H9 (cell line): ENCODE results near the gene USB1. TPM values are rescaled to one million over a fixed set of nuclear protein-coding genes. Genes with fewer than 3 reads are reported as not detected.

Source experiments
- DNase-seq: peaks from one replicate; pipeline ENCODE4 v3.0.0-alpha.2; 2017
- H2AFZ ChIP-seq: one replicate; pipeline ENCODE4 v1.6.1; 2013; ENCODE audit warnings: mild to moderate bottlenecking, low read length, control low read depth, moderate library complexity
- H2AK5ac ChIP-seq: 2 replicates; pipeline ENCODE4 v1.6.1; 2013; ENCODE audit warnings: low read length, control low read depth, mixed read lengths; ENCODE audit not compliant: insufficient read length
- H2BK120ac ChIP-seq: one replicate; pipeline ENCODE4 v1.6.1; 2013; ENCODE audit warnings: low read depth, mild to moderate bottlenecking, low read length, control low read depth, inconsistent platforms; ENCODE audit not compliant: poor library complexity, severe bottlenecking
- H2BK12ac ChIP-seq: 2 replicates; pipeline ENCODE4 v1.6.1; 2013; ENCODE audit warnings: low read length, control low read depth, mixed read lengths, low read depth; ENCODE audit not compliant: insufficient read length
- H2BK15ac ChIP-seq: 2 replicates; pipeline ENCODE4 v1.6.1; 2013; ENCODE audit warnings: low read depth, low read length, control low read depth
- H2BK20ac ChIP-seq: one replicate; pipeline ENCODE4 v1.6.1; 2013; ENCODE audit warnings: low read depth, mild to moderate bottlenecking, low read length, control low read depth, inconsistent platforms; ENCODE audit not compliant: poor library complexity, severe bottlenecking
- H2BK5ac ChIP-seq: 2 replicates; pipeline ENCODE4 v1.6.1; 2013; ENCODE audit warnings: low read length, control low read depth, mixed read lengths; ENCODE audit not compliant: insufficient read length
- H3K14ac ChIP-seq: 2 replicates; pipeline ENCODE4 v1.6.1; 2013; ENCODE audit warnings: low read length, control low read depth; ENCODE audit not compliant: insufficient read depth
- H3K18ac ChIP-seq: 2 replicates; pipeline ENCODE4 v1.6.1; 2013; ENCODE audit warnings: low read depth, mild to moderate bottlenecking, mixed read lengths, low read length, control low read depth; ENCODE audit not compliant: insufficient read length
- H3K23ac ChIP-seq: 2 replicates; pipeline ENCODE4 v1.6.1; 2013; ENCODE audit warnings: low read length, control low read depth, mixed read lengths, low read depth; ENCODE audit not compliant: insufficient read length
- H3K23me2 ChIP-seq: 2 replicates; pipeline ENCODE4 v1.6.1; 2013; ENCODE audit warnings: low read depth, mild to moderate bottlenecking, mixed read lengths, low read length, control low read depth; ENCODE audit not compliant: insufficient read length, poor library complexity, severe bottlenecking
- H3K27ac ChIP-seq: 2 replicates; pipeline ENCODE4 v1.5.1; 2013; ENCODE audit warnings: low read length, control low read depth, mixed read lengths, low read depth; ENCODE audit not compliant: insufficient read length
- H3K27me3 ChIP-seq: 2 replicates; pipeline ENCODE4 v1.6.1; 2013; ENCODE audit warnings: low read length, control low read depth, inconsistent platforms; ENCODE audit not compliant: insufficient read depth
- H3K4ac ChIP-seq: 2 replicates; pipeline ENCODE4 v1.6.1; 2013; ENCODE audit warnings: low read depth, mild to moderate bottlenecking, control low read depth, inconsistent platforms, low read length, moderate library complexity
- H3K4me1 ChIP-seq: 2 replicates; pipeline ENCODE4 v1.6.1; 2013; ENCODE audit warnings: low read length, control low read depth, inconsistent platforms; ENCODE audit not compliant: insufficient read depth
- H3K4me2 ChIP-seq: 2 replicates; pipeline ENCODE4 v1.6.1; 2013; ENCODE audit warnings: low read length, control low read depth, mixed read lengths; ENCODE audit not compliant: insufficient read length, insufficient read depth
- H3K56ac ChIP-seq: 2 replicates; pipeline ENCODE4 v1.6.1; 2013; ENCODE audit warnings: low read depth, mild to moderate bottlenecking, mixed read lengths, low read length, control low read depth; ENCODE audit not compliant: insufficient read length
- H3K79me1 ChIP-seq: 2 replicates; pipeline ENCODE4 v1.6.1; 2013; ENCODE audit warnings: low read depth, mild to moderate bottlenecking, moderate library complexity, low read length, control low read depth, inconsistent platforms; ENCODE audit not compliant: insufficient read depth, poor library complexity, severe bottlenecking
- H3K79me2 ChIP-seq: 2 replicates; pipeline ENCODE4 v1.6.1; 2013; ENCODE audit warnings: low read length, control low read depth, inconsistent platforms; ENCODE audit not compliant: insufficient read depth
- H3K9ac ChIP-seq: 2 replicates; pipeline ENCODE4 v1.6.1; 2013; ENCODE audit warnings: low read length, control low read depth, mixed read lengths; ENCODE audit not compliant: insufficient read length; ENCODE audit errors: extremely low read depth
- H3K9me3 ChIP-seq: one replicate; pipeline ENCODE4 v1.6.1; 2013; ENCODE audit warnings: low read depth, low read length, inconsistent platforms; ENCODE audit not compliant: control insufficient read depth
- H3T11ph ChIP-seq: one replicate; pipeline ENCODE4 v1.6.1; 2013; ENCODE audit warnings: mild to moderate bottlenecking, low read length, control low read depth, inconsistent platforms
- H4K20me1 ChIP-seq: one replicate; pipeline ENCODE4 v1.6.1; 2013; ENCODE audit not compliant: control insufficient read depth, insufficient read length, insufficient read depth
- H4K5ac ChIP-seq: 2 replicates; pipeline ENCODE4 v1.6.1; 2013; ENCODE audit warnings: low read depth, mild to moderate bottlenecking, mixed read lengths, low read length, control low read depth; ENCODE audit not compliant: insufficient read length
- H4K8ac ChIP-seq: replicated peaks from 2 replicates; pipeline ENCODE4 v1.6.1; 2013; ENCODE audit warnings: low read length, control low read depth, mixed read lengths, low read depth; ENCODE audit not compliant: insufficient read length
- H4K91ac ChIP-seq: 2 replicates; pipeline ENCODE4 v1.6.1; 2013; ENCODE audit warnings: low read depth, mild to moderate bottlenecking, moderate library complexity, mixed read lengths, low read length, control low read depth; ENCODE audit not compliant: insufficient read length
- H3K27ac Mint-ChIP-seq, 3 experiments: 2 replicates in 2 of 3; 3 replicates in 1 of 3; pipeline ENCODE4 v1.8.0; 2020 to 2021; ENCODE audit warnings: mixed read lengths in 3 of 3, mild to moderate bottlenecking in 1 of 3, moderate library complexity in 1 of 3
- H3K27me3 Mint-ChIP-seq: 2 replicates; pipeline ENCODE4 v1.8.0; 2021; ENCODE audit warnings: low read depth, mild to moderate bottlenecking, moderate library complexity, mixed read lengths
- H3K36me3 Mint-ChIP-seq, 3 experiments: 2 replicates in 2 of 3; 3 replicates in 1 of 3; pipeline ENCODE4 v1.8.0; 2020 to 2021; ENCODE audit warnings: low read depth in 3 of 3, mixed read lengths in 3 of 3; ENCODE audit not compliant: insufficient read depth in 1 of 3
- H3K4me1 Mint-ChIP-seq, 2 experiments: 2 replicates each; pipeline ENCODE4 v1.8.0; 2020; ENCODE audit warnings: mixed read lengths in 2 of 2
- H3K4me3 Mint-ChIP-seq, 2 experiments: 2 replicates in 1 of 2; 3 replicates in 1 of 2; pipeline ENCODE4 v1.8.0; 2020 to 2021; ENCODE audit warnings: mild to moderate bottlenecking in 2 of 2, mixed read lengths in 2 of 2, moderate library complexity in 1 of 2
- H3K9me3 Mint-ChIP-seq, 2 experiments: 2 replicates in 1 of 2; 3 replicates in 1 of 2; pipeline ENCODE4 v1.8.0; 2020; ENCODE audit warnings: mild to moderate bottlenecking in 2 of 2, mixed read lengths in 2 of 2, moderate library complexity in 1 of 2
- WGBS: extraction: QIAGEN DNeasy Blood & Tissue Kit; methylation state at CpG from one replicate; pipeline ENCODE4 v1.1.7; 2013; ENCODE audit warnings: missing lambda C conversion rate, low lambda C conversion rate, mixed read lengths; ENCODE audit not compliant: insufficient read length; ENCODE audit errors: extremely low coverage; 5-methylcytosine and 5-hydroxymethylcytosine counted together
- total RNA-seq: library from RNA; stranded (reverse); gene quantifications from 2 replicates; pipeline ENCODE4 v1.2.1, GENCODE V29; 2021
- TF ChIP-seq, protein P1 (sequence below): fragments of 200-600 bp; sonication (generic); conservative IDR thresholded peaks from 3 replicates; pipeline ENCODE4 v1.8.0; 2021; ENCODE audit warnings: antibody characterized with exemption, mild to moderate bottlenecking

The USB1 gene
- total RNA-seq, 1 experiment from 2014 or later: 65.0 TPM

DNA sequence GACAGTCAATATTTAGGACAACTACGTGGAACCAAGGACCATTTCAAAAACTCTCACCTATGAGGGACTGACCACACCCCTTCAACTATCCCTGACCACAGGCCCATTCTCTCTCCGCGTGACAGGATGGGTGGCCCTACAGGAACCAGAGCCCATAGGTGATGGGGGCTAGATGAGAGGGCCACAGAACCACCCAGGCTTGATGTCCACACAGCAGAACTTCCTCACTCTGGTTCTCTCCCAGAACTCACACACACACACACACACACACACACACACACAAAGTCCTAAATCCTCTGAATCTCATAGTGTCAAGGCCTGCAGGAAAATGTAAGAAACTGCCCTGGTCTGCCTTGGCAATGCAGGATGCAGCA is 2.2 kb upstream of the USB1 start:
- Mint-ChIP-seq H3K27ac (no peak overlapping the region), H3K4me1 (peaks cover 16 to 17% of the 10 kb centered on the region in 2 experiments), H3K36me3 (peaks cover 4 to 32% (median 24%) of the 10 kb centered on the region in 3 experiments; a peak in 6 of 7 replicates), H3K27me3 (no peaks in the 10 kb centered on the region; the same call in 1 of the 2 replicates), H3K9me3 (no peaks in the 10 kb centered on the region), H3K4me3 (peak overlapping the region; percentile 65 to 77)
- Histone ChIP-seq H2AFZ (no peak overlapping the region), H2BK15ac (no peak overlapping the region), H2BK120ac (no peak overlapping the region), H2BK5ac (no peak overlapping the region), H3K9ac (no peak overlapping the region), H3T11ph (no peak overlapping the region), H4K91ac (no peak overlapping the region), H3K4ac (no peak overlapping the region), H3K23me2 (peaks cover 8% of the 10 kb centered on the region), H4K8ac (no peak overlapping the region), H3K4me2 (peak overlapping the region; percentile 68), H3K79me2 (no peaks in the 10 kb centered on the region; the same call in 1 of the 2 replicates), H2BK12ac (no peak overlapping the region), H3K14ac (no peak overlapping the region), H3K56ac (no peak overlapping the region), H3K18ac (no peak overlapping the region), H3K4me1 (peaks cover 2% of the 10 kb centered on the region; the same call in 1 of the 2 replicates), H3K27me3 (no peaks in the 10 kb centered on the region), H3K27ac (no peak overlapping the region), H2AK5ac (no peak overlapping the region), H2BK20ac (no peak overlapping the region), H4K5ac (no peak overlapping the region), H4K20me1 (no peaks in the 10 kb centered on the region), H3K79me1 (no peaks in the 10 kb centered on the region), H3K9me3 (no peaks in the 10 kb centered on the region), H3K23ac (no peak overlapping the region)
- no peak for DNase-seq
- no CpG with 5 or more reads among the region's 3 CpGs for WGBS
- TF ChIP-seq, protein P1, sequence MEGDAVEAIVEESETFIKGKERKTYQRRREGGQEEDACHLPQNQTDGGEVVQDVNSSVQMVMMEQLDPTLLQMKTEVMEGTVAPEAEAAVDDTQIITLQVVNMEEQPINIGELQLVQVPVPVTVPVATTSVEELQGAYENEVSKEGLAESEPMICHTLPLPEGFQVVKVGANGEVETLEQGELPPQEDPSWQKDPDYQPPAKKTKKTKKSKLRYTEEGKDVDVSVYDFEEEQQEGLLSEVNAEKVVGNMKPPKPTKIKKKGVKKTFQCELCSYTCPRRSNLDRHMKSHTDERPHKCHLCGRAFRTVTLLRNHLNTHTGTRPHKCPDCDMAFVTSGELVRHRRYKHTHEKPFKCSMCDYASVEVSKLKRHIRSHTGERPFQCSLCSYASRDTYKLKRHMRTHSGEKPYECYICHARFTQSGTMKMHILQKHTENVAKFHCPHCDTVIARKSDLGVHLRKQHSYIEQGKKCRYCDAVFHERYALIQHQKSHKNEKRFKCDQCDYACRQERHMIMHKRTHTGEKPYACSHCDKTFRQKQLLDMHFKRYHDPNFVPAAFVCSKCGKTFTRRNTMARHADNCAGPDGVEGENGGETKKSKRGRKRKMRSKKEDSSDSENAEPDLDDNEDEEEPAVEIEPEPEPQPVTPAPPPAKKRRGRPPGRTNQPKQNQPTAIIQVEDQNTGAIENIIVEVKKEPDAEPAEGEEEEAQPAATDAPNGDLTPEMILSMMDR: no peak
